Ascending aorta (tissue), 2 donors: ENCODE results near the gene ANKRD23. TPM values are rescaled to one million over a fixed set of nuclear protein-coding genes. Genes with fewer than 3 reads are reported as not detected.
A peak's percentile ranks its signal among the peaks of the same experiment; 100 is the strongest.

Source experiments
- DNase-seq, 2 donors: peaks; one replicate each; pipeline ENCODE4 v3.0.0-alpha.2; 2019; ENCODE audit warnings: low spot score in 2 of 2
- H3K27ac ChIP-seq, 2 donors: fragments of 200-600 bp; sonication (generic); one replicate each; pipeline ENCODE4 v1.5.1; 2016 to 2017; ENCODE audit warnings: mild to moderate bottlenecking in 1 of 2
- H3K27me3 ChIP-seq: fragments of 200-600 bp; sonication (generic); one replicate; pipeline ENCODE4 v1.5.1; 2017
- H3K36me3 ChIP-seq, 2 donors: fragments of 200-600 bp; sonication (generic); one replicate each; pipeline ENCODE4 v1.5.1; 2016
- H3K4me1 ChIP-seq, 2 donors: fragments of 200-600 bp; sonication (generic); one replicate each; pipeline ENCODE4 v1.5.1; 2016 to 2017; ENCODE audit warnings: mild to moderate bottlenecking in 1 of 2
- H3K4me3 ChIP-seq, 2 donors: fragments of 200-600 bp; sonication (generic); one replicate each; pipeline ENCODE4 v1.5.1; 2016 to 2017; ENCODE audit warnings: mild to moderate bottlenecking in 1 of 2
- H3K9me3 ChIP-seq, 2 donors: fragments of 200-600 bp; sonication (generic); one replicate each; pipeline ENCODE4 v1.5.1; 2016
- CTCF ChIP-seq, 3 experiments: fragments of 200-600 bp in 2 of 3; fragments of 450-650 bp in 1 of 3; sonication (generic) in 2 of 3; IDR thresholded peaks; one replicate each; pipeline ENCODE4 v1.5.1; 2016 to 2019; ENCODE audit warnings: antibody characterized with exemption in 3 of 3, mild to moderate bottlenecking in 1 of 3, moderate library complexity in 1 of 3
- intact Hi-C: fragments of 100-400 bp; cut with DNase I; formaldehyde crosslinking; loops from one replicate; pipeline ENCODE4 v1.15.1; 2023
- total RNA-seq: library from RNA; depleted of rRNA; stranded (reverse); fragments of >200 nt; gene quantifications from one replicate; pipeline ENCODE4 v1.1.0, GENCODE V29; 2016

Gene ANKRD23
- total RNA-seq, 1 donor from 2014 or later: 4.0 TPM

- Histone ChIP-seq H3K4me1 (peaks cover 0 to 4% of the 10 kb centered on the region in 2 donors), H3K27me3 (no peaks in the 10 kb centered on the region), H3K4me3 (no peak overlapping the region), H3K36me3 (peaks cover 14 to 25% of the 10 kb centered on the region in 2 donors), H3K27ac (no peak overlapping the region), H3K9me3 (no peaks in the 10 kb centered on the region)
- intact Hi-C loops: loop anchor here (5.0 kb wide), 2 partner anchors 43 to 68 kb away; partner anchors contain the start of gene CNNM4
- no peak for DNase-seq
- no peak for TF ChIP-seq CTCF (IDR thresholded peaks at IDR 0.05)
Measured at GRCh38 chr2:96804986-96805385, 38.8 kb downstream of the ANKRD23 start.

- intact Hi-C loops: loop anchor here (5.0 kb wide), 2 partner anchors 40 to 65 kb away; partner anchors contain the start of gene CNNM4
- H3K36me3 ChIP-seq: peaks cover 20 to 26% of the 10 kb centered on the region in 2 donors
- H3K4me1 ChIP-seq: peaks cover 0 to 4% of the 10 kb centered on the region in 2 donors
- H3K9me3 ChIP-seq: no peaks in the 10 kb centered on the region
- DNase-seq: no peak
- no peak overlapping the region for H3K4me3 ChIP-seq
- no peaks in the 10 kb centered on the region for H3K27me3 ChIP-seq
- no peak overlapping the region for H3K27ac ChIP-seq
- no peak for TF ChIP-seq CTCF (IDR thresholded peaks at IDR 0.05)
Measured at GRCh38 chr2:96802721-96803120, 41.1 kb downstream of the ANKRD23 start.

GRCh38 chr2:96801786-96802595, 41.8 kb downstream of the ANKRD23 start:
- no peak overlapping the region for H3K4me3 ChIP-seq
- no peak for DNase-seq
- intact Hi-C loops: loop anchor here (5.0 kb wide), 2 partner anchors 40 to 65 kb away; partner anchors contain the start of gene CNNM4
- no peak overlapping the region for H3K27ac ChIP-seq
- no peak for TF ChIP-seq CTCF (IDR thresholded peaks at IDR 0.05)
- H3K4me1 ChIP-seq: peaks cover 0 to 4% of the 10 kb centered on the region in 2 donors
- no peaks in the 10 kb centered on the region for H3K27me3 ChIP-seq
- peaks cover 20 to 34% of the 10 kb centered on the region in 2 donors for H3K36me3 ChIP-seq
- H3K9me3 ChIP-seq: no peaks in the 10 kb centered on the region

- peak in 1 of 2 donors; percentile 80 for DNase-seq
- Histone ChIP-seq H3K4me3 (no peak overlapping the region), H3K36me3 (peaks cover 20 to 36% of the 10 kb centered on the region in 2 donors), H3K27me3 (no peaks in the 10 kb centered on the region), H3K4me1 (peaks cover 0 to 4% of the 10 kb centered on the region in 2 donors), H3K9me3 (no peaks in the 10 kb centered on the region), H3K27ac (no peak overlapping the region)
- peak; percentile 77 to 89 (median 88) for TF ChIP-seq CTCF (IDR thresholded peaks at IDR 0.05)
- intact Hi-C loops: loop anchor here (5.0 kb wide), 2 partner anchors 39 to 64 kb away; partner anchors contain the start of gene CNNM4
Measured at GRCh38 chr2:96801005-96801785, 42.6 kb downstream of the ANKRD23 start.

- intact Hi-C loops: loop anchor here (5.0 kb wide), 2 partner anchors 38 to 63 kb away; partner anchors contain the start of gene CNNM4
- Histone ChIP-seq H3K27ac (no peak overlapping the region), H3K4me1 (peaks cover 0 to 4% of the 10 kb centered on the region in 2 donors), H3K27me3 (no peaks in the 10 kb centered on the region), H3K4me3 (no peak overlapping the region), H3K36me3 (peaks cover 20 to 36% of the 10 kb centered on the region in 2 donors), H3K9me3 (no peaks in the 10 kb centered on the region)
- TF ChIP-seq CTCF (IDR thresholded peaks at IDR 0.05): no peak
- DNase-seq: no peak
Measured at GRCh38 chr2:96800061-96801004, 43.5 kb downstream of the ANKRD23 start.
